ENCODE measurements around the gene EIF4G1. TPM values are rescaled to one million over a fixed set of nuclear protein-coding genes. Genes with fewer than 3 reads are reported as not detected.
A peak's percentile ranks its signal among the peaks of the same experiment; 100 is the strongest.

EIF4G1 gene
- total RNA-seq, 1 donor from 2014 or later, result 490 TPM

- Mint-ChIP-seq H3K9me3 (ENCODE audit: unreplicated experiment) (peaks cover 5% of the 10 kb centered on the region), H3K27me3 (ENCODE audit: low read depth, unreplicated experiment) (peaks cover 61% of the 10 kb centered on the region), H3K4me1 (ENCODE audit: low read depth, unreplicated experiment) (no peaks in the 10 kb centered on the region), H3K4me3 (ENCODE audit: unreplicated experiment) (no peak overlapping the region), H3K36me3 (ENCODE audit: low read depth, unreplicated experiment) (no peaks in the 10 kb centered on the region), H3K27ac (ENCODE audit: unreplicated experiment) (no peak overlapping the region)
- TF ChIP-seq CTCF (IDR thresholded peaks at IDR 0.05; ENCODE audit: insufficient read depth, low read depth, low read length), result no peak
- DNase-seq (ENCODE audit: low read depth), result no peak
- Histone ChIP-seq H4K20me1 (ENCODE audit: insufficient read depth, low read length) (no peaks in the 10 kb centered on the region), H3K27me3 (ENCODE audit: insufficient read depth, low read length) (peaks cover 39% of the 10 kb centered on the region), H3K36me3 (ENCODE audit: insufficient read depth, low read length) (no peaks in the 10 kb centered on the region), H3K27ac (ENCODE audit: low read depth, low read length) (no peak overlapping the region), H3K9me3 (ENCODE audit: insufficient read depth, low read depth, low read length) (no peaks in the 10 kb centered on the region), H3K4me2 (ENCODE audit: low read length) (peak overlapping the region; percentile 67), H3K79me2 (ENCODE audit: insufficient read depth, low read length) (no peaks in the 10 kb centered on the region), H3K4me3 (ENCODE audit: insufficient read depth, low read depth, low read length) (no peak overlapping the region), H3K9ac (ENCODE audit: low read length) (no peak overlapping the region), H3K4me1 (ENCODE audit: insufficient read depth, low read length) (no peaks in the 10 kb centered on the region), H2AFZ (ENCODE audit: low read depth, low read length) (peak overlapping the region; percentile 24)
- no peak for FAIRE-seq
Measured at GRCh38 chr3:184275381-184275701, 39.1 kb upstream of the EIF4G1 start.

GRCh38 chr3:184275961-184276910 is 38.2 kb upstream of the EIF4G1 start, which contains the start of gene ECE2:
Gene ECE2, plus strand, starts transcription at chr3:184276022. Its CDS starts 132 bp downstream, at chr3:184276154.
- FAIRE-seq (no peak), DNase-seq (ENCODE audit: low read depth) (no peak)
- no peak within 1 kb of the TSS for H3K9ac ChIP-seq (ENCODE audit: low read length)
- H3K4me1 ChIP-seq (ENCODE audit: insufficient read depth, low read length), result no peaks in the 10 kb centered on the region
- peaks cover 39% of the 10 kb centered on the region for H3K27me3 ChIP-seq (ENCODE audit: insufficient read depth, low read length)
- H4K20me1 ChIP-seq (ENCODE audit: insufficient read depth, low read length), result no peaks in the 10 kb centered on the region
- H3K4me3 ChIP-seq (ENCODE audit: insufficient read depth, low read depth, low read length), result no peak within 1 kb of the TSS
- no peaks in the 10 kb centered on the region for H3K36me3 Mint-ChIP-seq (ENCODE audit: low read depth, unreplicated experiment)
- H3K27ac ChIP-seq (ENCODE audit: low read depth, low read length), result no peak within 1 kb of the TSS
- H3K4me3 Mint-ChIP-seq (ENCODE audit: unreplicated experiment), result no peak within 1 kb of the TSS
- H3K36me3 ChIP-seq (ENCODE audit: insufficient read depth, low read length), result no peaks in the 10 kb centered on the region
- TF ChIP-seq EZH2 (IDR thresholded peaks at IDR 0.05; ENCODE audit: insufficient read depth, low read length), result peak; percentile 68
- no peak for TF ChIP-seq CTCF (IDR thresholded peaks at IDR 0.05; ENCODE audit: insufficient read depth, low read depth, low read length)
- no peak within 1 kb of the TSS for H3K27ac Mint-ChIP-seq (ENCODE audit: unreplicated experiment)
- H3K4me1 Mint-ChIP-seq (ENCODE audit: low read depth, unreplicated experiment), result no peaks in the 10 kb centered on the region
- peaks cover 5% of the 10 kb centered on the region for H3K9me3 Mint-ChIP-seq (ENCODE audit: unreplicated experiment)
- peaks cover 67% of the 10 kb centered on the region for H3K27me3 Mint-ChIP-seq (ENCODE audit: low read depth, unreplicated experiment)
- H3K9me3 ChIP-seq (ENCODE audit: insufficient read depth, low read depth, low read length), result no peaks in the 10 kb centered on the region
- peak within 1 kb of the TSS; percentile 67 for H3K4me2 ChIP-seq (ENCODE audit: low read length)
- H3K79me2 ChIP-seq (ENCODE audit: insufficient read depth, low read length), result no peaks in the 10 kb centered on the region
- peak within 1 kb of the TSS; percentile 39 for H2AFZ ChIP-seq (ENCODE audit: low read depth, low read length)

- Mint-ChIP-seq H3K4me3 (ENCODE audit: unreplicated experiment) (no peak overlapping the region), H3K27me3 (ENCODE audit: low read depth, unreplicated experiment) (peaks cover 71% of the 10 kb centered on the region), H3K36me3 (ENCODE audit: low read depth, unreplicated experiment) (peaks cover 2% of the 10 kb centered on the region), H3K27ac (ENCODE audit: unreplicated experiment) (no peak overlapping the region), H3K4me1 (ENCODE audit: low read depth, unreplicated experiment) (no peaks in the 10 kb centered on the region), H3K9me3 (ENCODE audit: unreplicated experiment) (peaks cover 5% of the 10 kb centered on the region)
- H3K36me3 ChIP-seq (ENCODE audit: insufficient read depth, low read length), result no peaks in the 10 kb centered on the region
- H3K9ac ChIP-seq (ENCODE audit: low read length), result no peak overlapping the region
- H3K4me2 ChIP-seq (ENCODE audit: low read length), result no peak overlapping the region
- no peaks in the 10 kb centered on the region for H4K20me1 ChIP-seq (ENCODE audit: insufficient read depth, low read length)
- H3K27ac ChIP-seq (ENCODE audit: low read depth, low read length), result no peak overlapping the region
- H3K9me3 ChIP-seq (ENCODE audit: insufficient read depth, low read depth, low read length), result no peaks in the 10 kb centered on the region
- DNase-seq (ENCODE audit: low read depth) (no peak), FAIRE-seq (no peak)
- H2AFZ ChIP-seq (ENCODE audit: low read depth, low read length), result no peak overlapping the region
- peaks cover 39% of the 10 kb centered on the region for H3K27me3 ChIP-seq (ENCODE audit: insufficient read depth, low read length)
- H3K4me1 ChIP-seq (ENCODE audit: insufficient read depth, low read length), result no peaks in the 10 kb centered on the region
- no peak overlapping the region for H3K4me3 ChIP-seq (ENCODE audit: insufficient read depth, low read depth, low read length)
- TF ChIP-seq EZH2 (IDR thresholded peaks at IDR 0.05; ENCODE audit: insufficient read depth, low read length) (no peak), CTCF (IDR thresholded peaks at IDR 0.05; ENCODE audit: insufficient read depth, low read depth, low read length) (no peak)
- no peaks in the 10 kb centered on the region for H3K79me2 ChIP-seq (ENCODE audit: insufficient read depth, low read length)
Measured at GRCh38 chr3:184277366-184277765, 37.0 kb upstream of the EIF4G1 start.

Measured in astrocyte (in vitro differentiated cells and primary cell).